NCI-H69 (cell line): Measurements from ENCODE around the gene COL5A1.

Experiments
- DNase-seq: peaks from one replicate; lab custom pipeline; 2025; lab: John Stamatoyannopoulos, UW

COL5A1 gene

GRCh38 chr9:134743853-134744252 is 102.2 kb downstream of the COL5A1 start:
- no peak for DNase-seq

GRCh38 chr9:134744385-134745295 is 103.0 kb downstream of the COL5A1 start:
- DNase-seq = no peak

GRCh38 chr9:134747951-134748489 is 106.4 kb downstream of the COL5A1 start:
- DNase-seq = no peak

- DNase-seq = peak; percentile 89
Observed at GRCh38 chr9:134748591-134748990, 107.0 kb downstream of the COL5A1 start.

- DNase-seq = no peak
Observed at GRCh38 chr9:134750450-134751155, 109.0 kb downstream of the COL5A1 start.

- peak; percentile 92 for DNase-seq
Observed at GRCh38 chr9:134751622-134752021, 110.0 kb downstream of the COL5A1 start.

- DNase-seq = peak; percentile 47
Observed at GRCh38 chr9:134752471-134753168, 111.0 kb downstream of the COL5A1 start.

- no peak for DNase-seq
Observed at GRCh38 chr9:134753191-134753590, 111.6 kb downstream of the COL5A1 start.

GRCh38 chr9:134755221-134755907 is 113.8 kb downstream of the COL5A1 start:
- DNase-seq = no peak

GRCh38 chr9:134756098-134756497 is 114.5 kb downstream of the COL5A1 start:
- DNase-seq = no peak

- DNase-seq = no peak
Observed at GRCh38 chr9:134757216-134757975, 115.8 kb downstream of the COL5A1 start.

- DNase-seq = no peak
Observed at GRCh38 chr9:134758949-134759607, 117.5 kb downstream of the COL5A1 start.

GRCh38 chr9:134759913-134760312 is 118.3 kb downstream of the COL5A1 start:
- DNase-seq = no peak

- no peak for DNase-seq
Observed at GRCh38 chr9:134760750-134761420, 119.3 kb downstream of the COL5A1 start.

- peak; percentile 83 for DNase-seq
Observed at GRCh38 chr9:134764473-134765269, 123.1 kb downstream of the COL5A1 start.

GRCh38 chr9:134765785-134766184 is 124.2 kb downstream of the COL5A1 start:
- no peak for DNase-seq

- DNase-seq = no peak
Observed at GRCh38 chr9:134766587-134766986, 125.0 kb downstream of the COL5A1 start.

GRCh38 chr9:134768332-134768708 is 126.7 kb downstream of the COL5A1 start:
- DNase-seq = no peak
